WTC11 (cell line): ENCODE results near the gene IL1RAPL2. TPM values are rescaled to one million over a fixed set of nuclear protein-coding genes. Genes with fewer than 3 reads are reported as not detected.

Experiments used
- ATAC-seq: fragments of 200-7000 bp; cut with Tn5 transposase; 2 replicates; pipeline ENCODE4 v1.10.0; 2021; ENCODE audit warnings: mild to moderate bottlenecking, moderate library complexity
- CTCF ChIA-PET: fragments of 300-600 bp; sonication (Branson Sonifier 250); formaldehyde crosslinking; loops from one replicate; lab custom pipeline; 2021; ENCODE audit warnings: antibody characterized with exemption; lab: Charles Lee
- POLR2A ChIA-PET: fragments of 350-600 bp; sonication (Branson Sonifier 250); formaldehyde crosslinking; loops from one replicate; lab custom pipeline; 2021; ENCODE audit warnings: antibody characterized with exemption; lab: Charles Lee
- DNase-seq: peaks from one replicate; pipeline ENCODE4 v3.0.0; 2021; ENCODE audit warnings: low spot score
- H3K27ac Mint-ChIP-seq: 2 replicates; pipeline ENCODE4 v1.8.0; 2021; ENCODE audit warnings: mixed read lengths
- H3K27me3 Mint-ChIP-seq: 2 replicates; pipeline ENCODE4 v1.8.0; 2021; ENCODE audit warnings: low read depth, mild to moderate bottlenecking, moderate library complexity, mixed read lengths
- H3K36me3 Mint-ChIP-seq: 2 replicates; pipeline ENCODE4 v1.8.0; 2021; ENCODE audit warnings: mixed read lengths
- H3K4me1 Mint-ChIP-seq: 2 replicates; pipeline ENCODE4 v1.8.0; 2022; ENCODE audit warnings: mixed read lengths
- H3K4me3 Mint-ChIP-seq: 2 replicates; pipeline ENCODE4 v1.8.0; 2021; ENCODE audit warnings: mild to moderate bottlenecking, moderate library complexity, mixed read lengths
- H3K9me3 Mint-ChIP-seq: 2 replicates; pipeline ENCODE4 v1.8.0; 2021; ENCODE audit warnings: mixed read lengths
- CREM ChIP-seq: sonication (generic); formaldehyde crosslinking; IDR thresholded peaks from 2 replicates; pipeline ENCODE4 v1.8.1; 2022; ENCODE audit warnings: mild to moderate bottlenecking, missing genetic modification reagents, moderate library complexity
- ELF4 ChIP-seq: sonication (generic); formaldehyde crosslinking; IDR thresholded peaks from 2 replicates; pipeline ENCODE4 v1.8.1; 2022; ENCODE audit warnings: low read depth, mild to moderate bottlenecking, moderate library complexity, missing genetic modification reagents
- FOXP1 ChIP-seq: sonication (generic); formaldehyde crosslinking; IDR thresholded peaks from 2 replicates; pipeline ENCODE4 v1.8.0; 2022; ENCODE audit warnings: missing genetic modification reagents, mild to moderate bottlenecking, moderate library complexity, borderline replicate concordance
- FOXP4 ChIP-seq: sonication (generic); formaldehyde crosslinking; IDR thresholded peaks from 2 replicates; pipeline ENCODE4 v1.8.0; 2022; ENCODE audit warnings: mild to moderate bottlenecking, missing genetic modification reagents
- GTF2I ChIP-seq: fragments of 250-450 bp; sonication (Bioruptor Pico); conservative IDR thresholded peaks from 2 replicates; pipeline ENCODE4 v1.4.0; 2021; ENCODE audit warnings: mild to moderate bottlenecking
- HMGA2 ChIP-seq: fragments of 250-450 bp; sonication (Bioruptor Pico); IDR thresholded peaks from 2 replicates; pipeline ENCODE4 v1.4.0; 2021; ENCODE audit warnings: mild to moderate bottlenecking, moderate library complexity
- IRF1 ChIP-seq: sonication (generic); formaldehyde crosslinking; IDR thresholded peaks from 2 replicates; pipeline ENCODE4 v1.8.0; 2023; ENCODE audit warnings: missing genetic modification reagents
- JUN ChIP-seq: sonication (generic); formaldehyde crosslinking; IDR thresholded peaks from 2 replicates; pipeline ENCODE4 v1.8.0; 2023; ENCODE audit warnings: mild to moderate bottlenecking, missing genetic modification reagents
- MAX ChIP-seq: sonication (generic); formaldehyde crosslinking; IDR thresholded peaks from 2 replicates; pipeline ENCODE4 v1.8.0; 2022; ENCODE audit warnings: mild to moderate bottlenecking, missing genetic modification reagents
- MXD4 ChIP-seq: fragments of 250-450 bp; sonication (Bioruptor Pico); IDR thresholded peaks from 2 replicates; pipeline ENCODE4 v1.8.0; 2021; ENCODE audit warnings: mild to moderate bottlenecking, moderate library complexity, borderline replicate concordance
- NR2C2 ChIP-seq: sonication (generic); formaldehyde crosslinking; IDR thresholded peaks from 2 replicates; pipeline ENCODE4 v1.8.0; 2022; ENCODE audit warnings: mild to moderate bottlenecking, missing genetic modification reagents
- PREB ChIP-seq: sonication (generic); formaldehyde crosslinking; IDR thresholded peaks from 2 replicates; pipeline ENCODE4 v1.8.1; 2022; ENCODE audit warnings: mild to moderate bottlenecking, missing genetic modification reagents, moderate library complexity, borderline replicate concordance
- RORB ChIP-seq: fragments of 250-450 bp; sonication (Bioruptor Pico); IDR thresholded peaks from 2 replicates; pipeline ENCODE4 v1.9.0; 2021; ENCODE audit warnings: mild to moderate bottlenecking
- SOX15 ChIP-seq: fragments of 250-450 bp; sonication (Bioruptor Pico); IDR thresholded peaks from 2 replicates; pipeline ENCODE4 v1.9.0; 2021; ENCODE audit warnings: mild to moderate bottlenecking
- TEAD4 ChIP-seq: sonication (generic); formaldehyde crosslinking; IDR thresholded peaks from 2 replicates; pipeline ENCODE4 v1.8.0; 2022; ENCODE audit warnings: mild to moderate bottlenecking, missing genetic modification reagents
- TP53 ChIP-seq: sonication (generic); formaldehyde crosslinking; IDR thresholded peaks from 2 replicates; pipeline ENCODE4 v1.8.1; 2023; ENCODE audit warnings: mild to moderate bottlenecking, missing genetic modification reagents
- USF1 ChIP-seq: sonication (generic); formaldehyde crosslinking; IDR thresholded peaks from 2 replicates; pipeline ENCODE4 v1.8.0; 2022; ENCODE audit warnings: mild to moderate bottlenecking, missing genetic modification reagents
- ZNF281 ChIP-seq: sonication (generic); formaldehyde crosslinking; IDR thresholded peaks from 2 replicates; pipeline ENCODE4 v1.8.0; 2023; ENCODE audit warnings: mild to moderate bottlenecking, missing genetic modification reagents
- ZNF317 ChIP-seq: sonication (generic); formaldehyde crosslinking; IDR thresholded peaks from 2 replicates; pipeline ENCODE4 v1.8.1; 2023; ENCODE audit warnings: low read depth, mild to moderate bottlenecking, moderate library complexity, missing genetic modification reagents, borderline replicate concordance
- ZNF425 ChIP-seq: fragments of 250-450 bp; sonication (Bioruptor Pico); conservative IDR thresholded peaks from 2 replicates; pipeline ENCODE4 v1.9.0; 2021; ENCODE audit warnings: mild to moderate bottlenecking
- total RNA-seq: library from RNA; stranded (reverse); gene quantifications from 3 replicates; pipeline ENCODE4 v1.2.3, GENCODE V29; 2021

The IL1RAPL2 gene
- total RNA-seq, 1 experiment from 2014 or later = 0.09 TPM

GRCh38 chrX:105738162-105738561, 1172.2 kb downstream of the IL1RAPL2 start:
- POLR2A ChIA-PET = no interaction called here
- Mint-ChIP-seq H3K4me1 (no peaks in the 10 kb centered on the region), H3K4me3 (no peak overlapping the region), H3K36me3 (no peaks in the 10 kb centered on the region), H3K9me3 (no peaks in the 10 kb centered on the region), H3K27ac (no peak overlapping the region), H3K27me3 (no peaks in the 10 kb centered on the region; the same call in 1 of the 2 replicates)
- no peak for TF ChIP-seq GTF2I
- no peak for TF ChIP-seq MXD4 (CRISPR knock-in tag)
- TF ChIP-seq ZNF281 (CRISPR knock-in tag) = no peak
- TF ChIP-seq TEAD4 (CRISPR knock-in tag) = no peak
- TF ChIP-seq IRF1 (CRISPR knock-in tag) = no peak
- no peak for TF ChIP-seq SOX15 (CRISPR knock-in tag)
- TF ChIP-seq FOXP4 (CRISPR knock-in tag) = no peak
- TF ChIP-seq ZNF317 = no peak
- no peak for TF ChIP-seq HMGA2 (CRISPR knock-in tag)
- TF ChIP-seq FOXP1 = no peak
- TF ChIP-seq CREM = no peak
- TF ChIP-seq TP53 (CRISPR knock-in tag) = no peak
- TF ChIP-seq PREB (CRISPR knock-in tag) = no peak
- no peak for TF ChIP-seq ZNF425
- no peak for TF ChIP-seq JUN
- TF ChIP-seq RORB (CRISPR knock-in tag) = no peak
- TF ChIP-seq ELF4 (CRISPR knock-in tag) = no peak
- TF ChIP-seq MAX (CRISPR knock-in tag) = no peak
- DNase-seq (no peak), ATAC-seq (no peak)
- CTCF ChIA-PET = no interaction called here

- TF ChIP-seq NR2C2 (CRISPR knock-in tag) (no peak), USF1 (CRISPR knock-in tag) (no peak), TEAD4 (CRISPR knock-in tag) (no peak)
- ATAC-seq (no peak), DNase-seq (no peak)
- Mint-ChIP-seq H3K36me3 (no peaks in the 10 kb centered on the region), H3K4me1 (peaks cover 8% of the 10 kb centered on the region), H3K9me3 (no peaks in the 10 kb centered on the region), H3K27ac (no peak overlapping the region), H3K27me3 (no peaks in the 10 kb centered on the region), H3K4me3 (no peak overlapping the region)
- CTCF ChIA-PET = no interaction called here
- POLR2A ChIA-PET = no interaction called here
These were observed 1178.3 kb downstream of the IL1RAPL2 start for GRCh38 chrX:105744291-105744690.
